ENCODE data around the gene COQ3.
A peak's percentile ranks its signal among the peaks of the same experiment; 100 is the strongest.

The COQ3 gene

GRCh38 chr6:99393698-99394531, at the start of gene COQ3:
TSS of gene COQ3 (minus strand) at chr6:99394195. CDS start at chr6:99394179, 16 bp downstream.
- peak; percentile 37 for DNase-seq (ENCODE audit: low spot score)

DNA sequence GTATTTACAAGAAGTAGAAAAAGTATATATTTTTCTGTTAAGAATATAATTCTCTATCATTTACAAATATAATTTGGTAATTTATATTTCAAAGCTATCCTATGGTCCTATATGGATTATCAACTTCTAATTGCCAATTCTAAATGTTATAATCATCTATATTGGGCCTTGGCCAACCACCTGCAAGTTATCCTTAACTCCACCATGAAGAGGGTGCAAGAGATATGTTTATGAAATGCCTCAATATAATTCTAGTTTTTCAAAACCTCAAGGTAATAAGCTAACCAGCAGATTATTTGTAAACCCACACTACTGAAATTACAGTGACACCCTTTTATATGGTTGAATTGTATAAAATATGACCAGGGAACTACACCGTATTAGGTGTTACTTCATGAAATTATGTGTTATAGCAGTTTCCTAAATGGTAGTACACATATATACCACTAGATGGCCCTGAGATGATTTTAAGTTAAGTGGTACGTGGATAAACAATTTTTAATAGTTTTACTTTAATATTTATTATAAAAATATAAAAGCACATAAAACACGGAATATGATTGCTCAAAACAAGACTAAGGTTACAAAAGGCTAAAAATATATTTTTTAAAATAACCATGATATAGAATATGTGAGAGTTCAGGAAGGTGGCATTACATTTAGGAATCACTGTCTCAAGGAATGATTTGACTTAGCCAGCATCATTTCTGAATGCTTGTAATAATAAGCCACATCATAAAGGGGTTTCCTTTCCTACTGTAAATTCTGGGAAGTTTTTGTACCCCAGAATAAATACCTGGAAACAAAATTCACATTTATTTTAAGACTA, 40.9 kb upstream of the COQ3 start:
- no peak for DNase-seq (ENCODE audit: low spot score)

- no peak for DNase-seq (ENCODE audit: low spot score)
Measured at GRCh38 chr6:99432877-99433276, 38.9 kb upstream of the COQ3 start.

- DNase-seq (ENCODE audit: low spot score) = no peak
Measured at GRCh38 chr6:99431901-99432300, 37.9 kb upstream of the COQ3 start.

GRCh38 chr6:99427988-99428387, 34.0 kb upstream of the COQ3 start:
- no peak for DNase-seq (ENCODE audit: low spot score)

- DNase-seq (ENCODE audit: low spot score) = no peak
Measured at GRCh38 chr6:99426451-99426757, 32.4 kb upstream of the COQ3 start.

GRCh38 chr6:99425647-99426450, 31.9 kb upstream of the COQ3 start:
- peak; percentile 73 for DNase-seq (ENCODE audit: low spot score)

- DNase-seq (ENCODE audit: low spot score) = peak; percentile 93
Measured at GRCh38 chr6:99424761-99425646, 31.0 kb upstream of the COQ3 start, which contains the start of gene PNISR. TSS of gene PNISR (minus strand) at chr6:99425308. CDS start at chr6:99414659, 10,649 bp downstream.

- DNase-seq (ENCODE audit: low spot score) = no peak
Measured at GRCh38 chr6:99424022-99424421, 30.0 kb upstream of the COQ3 start.

- DNase-seq (ENCODE audit: low spot score) = no peak
Measured at GRCh38 chr6:99422912-99423311, 28.9 kb upstream of the COQ3 start.

DNA sequence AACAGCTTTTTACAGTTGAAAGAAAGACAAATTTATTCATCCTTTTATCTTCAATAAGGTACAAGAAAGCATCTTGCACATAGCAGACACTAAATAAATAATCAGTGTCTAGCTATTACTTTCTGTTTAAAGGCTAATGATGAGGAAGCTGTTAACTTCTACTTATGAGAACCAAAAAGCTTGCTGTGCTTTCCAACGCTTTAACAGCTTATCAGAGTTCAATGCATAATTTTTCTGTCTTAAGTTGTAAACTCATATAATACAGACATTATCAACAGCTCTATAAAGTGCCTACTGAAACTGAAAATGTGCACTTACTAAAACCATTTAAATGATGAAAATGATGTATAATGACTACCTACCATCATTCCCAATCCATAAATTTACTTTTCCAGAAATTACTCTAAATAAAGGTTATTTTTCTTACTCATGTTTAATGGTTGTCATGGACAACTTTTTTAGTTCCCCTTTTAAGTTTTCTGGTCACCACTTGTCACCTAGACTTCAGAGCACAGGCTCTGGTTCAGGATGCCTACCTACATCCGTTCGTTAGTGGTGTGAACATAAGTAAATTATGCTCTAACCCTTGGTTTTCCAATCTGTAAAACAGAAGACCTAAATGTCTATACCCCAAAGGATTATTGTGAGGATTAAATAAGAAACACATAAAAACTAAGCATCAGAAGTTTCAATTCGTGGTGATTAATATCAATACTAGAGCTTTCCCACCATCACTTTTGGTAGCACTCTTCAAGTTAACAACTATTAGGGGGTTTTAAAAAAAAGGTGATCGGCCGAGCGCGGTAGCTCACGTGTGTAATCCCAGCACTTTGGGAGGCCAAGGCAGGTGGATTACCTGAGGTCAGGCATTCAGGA, 23.1 kb upstream of the COQ3 start:
- DNase-seq (ENCODE audit: low spot score) = no peak

- DNase-seq (ENCODE audit: low spot score) = no peak
Measured at GRCh38 chr6:99416226-99416625, 22.2 kb upstream of the COQ3 start.

GRCh38 chr6:99415446-99415845, 21.5 kb upstream of the COQ3 start:
- no peak for DNase-seq (ENCODE audit: low spot score)

- DNase-seq (ENCODE audit: low spot score) = no peak
Measured at GRCh38 chr6:99412065-99412464, 18.1 kb upstream of the COQ3 start.

DNA sequence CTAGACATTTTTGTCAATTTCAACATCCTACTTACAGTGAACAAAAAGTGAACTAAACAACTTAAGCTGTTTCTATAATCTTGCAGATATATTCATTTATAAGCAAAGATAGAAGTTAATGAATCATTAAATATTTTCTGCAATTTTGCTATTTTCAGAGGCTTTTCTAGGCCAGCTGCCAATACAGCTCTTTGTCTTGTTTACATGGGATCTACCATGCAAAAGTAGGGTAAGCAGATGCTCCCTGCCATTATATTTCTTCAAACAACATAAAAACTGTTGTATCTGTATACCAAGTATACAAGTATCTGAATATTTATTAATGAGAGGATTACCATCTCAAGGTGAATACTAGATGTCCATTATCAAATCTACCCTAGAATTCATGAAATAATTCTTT, 15.7 kb upstream of the COQ3 start:
- DNase-seq (ENCODE audit: low spot score) = no peak

- DNase-seq (ENCODE audit: low spot score) = no peak
Measured at GRCh38 chr6:99407076-99407475, 13.1 kb upstream of the COQ3 start.

- DNase-seq (ENCODE audit: low spot score) = no peak
Measured at GRCh38 chr6:99402448-99402847, 8.5 kb upstream of the COQ3 start.

DNA sequence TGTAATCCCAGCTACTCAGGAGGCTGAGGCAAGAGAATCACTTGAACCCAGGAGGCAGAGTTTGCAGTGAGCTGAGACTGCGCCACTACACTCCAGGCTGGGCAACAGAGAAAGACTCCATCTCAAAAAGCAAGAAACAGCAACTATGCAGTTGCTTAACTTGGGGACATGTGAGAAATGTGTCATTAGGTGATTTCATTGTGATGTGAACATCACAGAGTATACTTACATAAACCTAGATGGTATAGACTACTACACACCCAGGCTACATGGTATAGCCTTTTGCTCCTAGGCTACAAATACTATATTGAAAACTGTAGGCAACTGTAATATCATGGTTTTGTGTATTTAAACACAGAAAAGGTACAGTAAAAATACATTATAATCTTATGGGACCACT, 3.3 kb upstream of the COQ3 start:
- no peak for DNase-seq (ENCODE audit: low spot score)

GRCh38 chr6:99393366-99393697, 663 bp downstream of the COQ3 start:
- DNase-seq (ENCODE audit: low spot score) = no peak

DNA sequence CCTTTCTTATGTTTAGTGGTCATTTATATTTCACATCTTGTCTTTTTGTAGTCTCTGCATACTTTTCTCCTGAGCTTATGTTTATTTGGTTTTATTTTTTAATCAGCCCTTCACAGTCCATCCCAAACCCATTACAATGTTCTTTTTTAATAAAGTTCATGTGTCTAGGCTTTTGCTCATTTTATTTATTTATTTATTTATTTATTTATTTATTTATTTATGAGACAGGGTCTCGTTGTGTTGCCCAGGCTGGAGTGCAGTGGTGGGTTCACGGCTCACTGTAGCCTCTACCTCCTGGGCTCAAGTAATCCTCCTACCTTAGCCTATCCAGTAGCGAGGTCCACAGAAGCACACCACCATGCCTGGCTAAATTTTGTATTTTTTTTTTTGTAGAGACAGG, 3.1 kb downstream of the COQ3 start:
- no peak for DNase-seq (ENCODE audit: low spot score)

- no peak for DNase-seq (ENCODE audit: low spot score)
Measured at GRCh38 chr6:99384507-99384906, 9.5 kb downstream of the COQ3 start.
